H1 (cell line): ENCODE measurements around the gene RAD51B. TPM values are rescaled to one million over a fixed set of nuclear protein-coding genes. Genes with fewer than 3 reads are reported as not detected.

Experiments
- CTCF ChIA-PET: fragments of 300-600 bp; sonication (Branson Sonifier 250); formaldehyde crosslinking; loops from one replicate; lab custom pipeline; 2021; ENCODE audit not compliant: partially characterized antibody; lab: Charles Lee
- POLR2A ChIA-PET: fragments of 300-600 bp; sonication (Branson Sonifier 250); formaldehyde crosslinking; loops from one replicate; lab custom pipeline; 2021; ENCODE audit warnings: inconsistent platforms; ENCODE audit not compliant: partially characterized antibody; lab: Charles Lee
- DNase-seq, 2 experiments: peaks; one replicate each; pipeline versions ENCODE4 v3.0.0 to v3.0.0-alpha.2; 2010 to 2022; ENCODE audit warnings: low spot score in 2 of 2, low read depth in 1 of 2, mixed read lengths in 1 of 2
- FAIRE-seq: peaks from 2 replicates; lab custom pipeline; 2011; peaks lifted over from hg19 to GRCh38; lab: Jason Lieb, UNC
- H2AFZ ChIP-seq: 2 replicates; pipeline ENCODE4 v1.8.1; 2012; ENCODE audit warnings: low read length, inconsistent platforms
- H2AK5ac ChIP-seq: 2 replicates; pipeline ENCODE4 v1.6.1; 2013; ENCODE audit warnings: low read depth, low read length
- H2BK120ac ChIP-seq: replicated peaks from 2 replicates; pipeline ENCODE3; 2013; ENCODE audit warnings: low read depth, low read length, inconsistent platforms
- H2BK12ac ChIP-seq: 2 replicates; pipeline ENCODE4 v1.6.1; 2013; ENCODE audit warnings: low read depth, low read length
- H2BK15ac ChIP-seq: 2 replicates; pipeline ENCODE4 v1.6.1; 2013; ENCODE audit warnings: low read length
- H2BK20ac ChIP-seq: 2 replicates; pipeline ENCODE4 v1.6.1; 2013; ENCODE audit warnings: low read length
- H2BK5ac ChIP-seq: 2 replicates; pipeline ENCODE4 v1.6.1; 2013; ENCODE audit warnings: low read depth, low read length
- H3K14ac ChIP-seq: 2 replicates; pipeline ENCODE4 v1.6.1; 2013; ENCODE audit warnings: inconsistent platforms; ENCODE audit not compliant: insufficient read length
- H3K18ac ChIP-seq: 2 replicates; pipeline ENCODE4 v1.6.1; 2013; ENCODE audit warnings: low read length; ENCODE audit errors: extremely low read depth
- H3K23ac ChIP-seq: 2 replicates; pipeline ENCODE4 v1.6.1; 2013; ENCODE audit warnings: inconsistent platforms; ENCODE audit not compliant: insufficient read length
- H3K23me2 ChIP-seq: 2 replicates; pipeline ENCODE4 v1.6.1; 2013; ENCODE audit warnings: low read depth, low read length
- H3K27ac ChIP-seq: 2 replicates; pipeline ENCODE4 v1.6.1; 2011; ENCODE audit warnings: low read depth, low read length, inconsistent platforms
- H3K27me3 ChIP-seq, 4 experiments: replicated peaks in 1 of 4; 1 replicate in 1 of 4; 2 replicates in 3 of 4; pipeline versions ENCODE4 v1.6.1 to v1.8.1; 2011 to 2013; ENCODE audit warnings: low read length in 3 of 4, mild to moderate bottlenecking in 3 of 4, inconsistent platforms in 2 of 4, mixed read lengths in 2 of 4, moderate library complexity in 1 of 4; ENCODE audit not compliant: control insufficient read depth in 3 of 4, insufficient read depth in 3 of 4; ENCODE audit errors: extremely low read depth in 1 of 4
- H3K36me3 ChIP-seq, 4 experiments: 2 replicates each; pipeline versions ENCODE4 v1.6.1 to v1.8.1; 2011 to 2013; ENCODE audit warnings: mild to moderate bottlenecking in 4 of 4, low read length in 3 of 4, moderate library complexity in 2 of 4, control low read depth in 1 of 4, inconsistent platforms in 1 of 4; ENCODE audit not compliant: insufficient read depth in 4 of 4, control insufficient read depth in 2 of 4
- H3K4ac ChIP-seq: replicated peaks from 2 replicates; pipeline ENCODE3; 2013; ENCODE audit warnings: low read length, low read depth, mixed read lengths, inconsistent platforms; ENCODE audit not compliant: insufficient read length
- H3K4me1 ChIP-seq, 4 experiments: replicated peaks in 1 of 4; 1 replicate in 1 of 4; 2 replicates in 3 of 4; pipeline versions ENCODE4 v1.6.1 to v1.8.1; 2011 to 2013; ENCODE audit warnings: low read length in 3 of 4, inconsistent platforms in 2 of 4, mixed read lengths in 1 of 4; ENCODE audit not compliant: insufficient read depth in 4 of 4, control insufficient read depth in 3 of 4
- H3K4me2 ChIP-seq, 2 experiments: 2 replicates each; pipeline versions ENCODE4 v1.6.1 to v1.8.1; 2011 to 2013; ENCODE audit warnings: low read depth in 2 of 2, low read length in 2 of 2, control low read depth in 1 of 2, inconsistent platforms in 1 of 2, mild to moderate bottlenecking in 1 of 2; ENCODE audit not compliant: insufficient read depth in 1 of 2
- H3K4me3 ChIP-seq, 4 experiments: fragments of 200-600, 300-600 bp in 1 of 4; sonication (generic), shearing (Covaris generic), sonication (Bioruptor Twin) in 1 of 4; 2 replicates each; pipeline versions ENCODE4 v1.5.1 to v1.8.1; 2011 to 2016; ENCODE audit warnings: low read length in 4 of 4, low read depth in 3 of 4, control low read depth in 2 of 4, inconsistent platforms in 2 of 4, mild to moderate bottlenecking in 2 of 4, mixed read lengths in 1 of 4, moderate library complexity in 1 of 4; ENCODE audit not compliant: insufficient read depth in 2 of 4; ENCODE audit errors: extremely low read depth in 1 of 4
- H3K56ac ChIP-seq: replicated peaks from 2 replicates; pipeline ENCODE3; 2013; ENCODE audit warnings: low read depth, mild to moderate bottlenecking, mixed read lengths, low read length, inconsistent platforms; ENCODE audit not compliant: insufficient read length
- H3K79me1 ChIP-seq: 2 replicates; pipeline ENCODE4 v1.6.1; 2013; ENCODE audit warnings: low read depth, low read length, control low read depth
- H3K79me2 ChIP-seq, 2 experiments: 2 replicates each; pipeline versions ENCODE4 v1.6.1 to v1.8.1; 2012 to 2013; ENCODE audit warnings: low read length in 2 of 2, mild to moderate bottlenecking in 2 of 2, inconsistent platforms in 1 of 2; ENCODE audit not compliant: insufficient read depth in 2 of 2, control insufficient read depth in 1 of 2
- H3K9ac ChIP-seq, 4 experiments: replicated peaks in 1 of 4; 1 replicate in 1 of 4; 2 replicates in 3 of 4; pipeline versions ENCODE4 v1.6.1 to v1.8.1; 2011 to 2013; ENCODE audit warnings: low read depth in 3 of 4, low read length in 3 of 4, control low read depth in 2 of 4, mild to moderate bottlenecking in 2 of 4, moderate library complexity in 2 of 4, inconsistent platforms in 1 of 4; ENCODE audit errors: extremely low read depth in 1 of 4
- H3K9me3 ChIP-seq, 2 experiments: 2 replicates each; pipeline versions ENCODE4 v1.6.1 to v1.8.1; 2012 to 2013; ENCODE audit warnings: mild to moderate bottlenecking in 2 of 2, moderate library complexity in 2 of 2, control low read depth in 1 of 2, inconsistent platforms in 1 of 2, low read depth in 1 of 2, low read length in 1 of 2, mixed read lengths in 1 of 2; ENCODE audit not compliant: insufficient read depth in 2 of 2
- H4K20me1 ChIP-seq, 2 experiments: replicated peaks in 1 of 2; 2 replicates each; pipeline versions ENCODE3 to v1.8.1; 2011 to 2013; ENCODE audit warnings: inconsistent platforms in 2 of 2, low read length in 2 of 2, mild to moderate bottlenecking in 1 of 2; ENCODE audit not compliant: insufficient read depth in 2 of 2, control insufficient read depth in 1 of 2
- H4K5ac ChIP-seq: 2 replicates; pipeline ENCODE4 v1.6.1; 2013; ENCODE audit warnings: low read length, low read depth, mixed read lengths, inconsistent platforms; ENCODE audit not compliant: insufficient read length
- H4K8ac ChIP-seq: 2 replicates; pipeline ENCODE4 v1.8.0; 2013; ENCODE audit warnings: mild to moderate bottlenecking, moderate library complexity, low read length, inconsistent platforms; ENCODE audit not compliant: insufficient read depth; ENCODE audit errors: extremely low read depth
- H4K91ac ChIP-seq: replicated peaks from 2 replicates; pipeline ENCODE3; 2013; ENCODE audit warnings: low read length, mixed read lengths, inconsistent platforms; ENCODE audit not compliant: insufficient read length
- FOSL1 ChIP-seq: IDR thresholded peaks from 2 replicates; pipeline ENCODE4 v1.6.1; 2011; ENCODE audit warnings: mild to moderate bottlenecking, low read depth, low read length, moderate library complexity; ENCODE audit not compliant: insufficient read depth
- RFX5 ChIP-seq: IDR thresholded peaks from 2 replicates; pipeline ENCODE4 v1.6.1; 2011; ENCODE audit warnings: low read depth, low read length, improper control_type of control experiment, borderline replicate concordance
- SAP30 ChIP-seq: fragments of 300-600 bp; sonication (generic); IDR thresholded peaks from 2 replicates; pipeline ENCODE4 v1.7.1; 2012; ENCODE audit warnings: low read length, moderate library complexity, mild to moderate bottlenecking, inconsistent platforms; ENCODE audit not compliant: insufficient read depth, insufficient replicate concordance
- SUZ12 ChIP-seq: fragments of 200-600 bp; sonication (generic); IDR thresholded peaks from 2 replicates; pipeline ENCODE4 v1.6.1; 2012; ENCODE audit warnings: mild to moderate bottlenecking, inconsistent platforms, low read length, moderate library complexity, mixed read lengths
- TEAD4 ChIP-seq: IDR thresholded peaks from 2 replicates; pipeline ENCODE4 v1.6.1; 2012; ENCODE audit warnings: low read depth, low read length, inconsistent platforms, mixed read lengths
- WGBS, 2 experiments: shearing (Covaris generic) in 1 of 2; methylation state at CpG; one replicate each; pipeline versions ENCODE4 v1.1.6 to v1.1.7; 2013 to 2015; ENCODE audit warnings: low lambda C conversion rate in 2 of 2, mixed read lengths in 2 of 2, inconsistent platforms in 1 of 2, low coverage in 1 of 2, missing lambda C conversion rate in 1 of 2; ENCODE audit not compliant: insufficient replicate concordance in 2 of 2, insufficient coverage in 1 of 2, insufficient read length in 1 of 2; ENCODE audit errors: extremely low coverage in 1 of 2, missing lambda C conversion rate in 1 of 2; 5-methylcytosine and 5-hydroxymethylcytosine counted together
- polyA plus RNA-seq, 7 experiments: library from polyadenylated mRNA; depleted of rRNA in 3 of 7; stranded (reverse) in 5 of 7; unstranded in 2 of 7; fragments of >200 nt in 5 of 7; fragments of 200-250 nt in 2 of 7; gene quantifications; 1 replicate in 5 of 7; 2 replicates in 1 of 7; 4 replicates in 1 of 7; pipeline versions ENCODE4 v1.2.1 to v1.2.3, GENCODE V29; 2011 to 2013; ENCODE audit warnings: missing spikeins in 2 of 7, mixed read lengths in 2 of 7
- total RNA-seq: library from RNA; stranded (reverse); fragmentation: NEBNext Ultra II Directional; extraction: Animal tissue kit (Norgen Biotek cat#: 25700); gene quantifications from 2 replicates; pipeline ENCODE4 v1.2.1, GENCODE V29; 2021

RAD51B gene
- total and polyA plus RNA-seq, 2 of the 8 experiments (the other 6 are each of a cell fraction or from before 2014, with no cell fraction given): 3.9 to 14.9 TPM

- WGBS, 2 experiments: 96% methylated on average over 1 of the region's 1 CpG; no CpG with 5 or more reads in 1 of the 2 experiments
- H3K56ac ChIP-seq: no peak overlapping the region
- H3K18ac ChIP-seq: no peak overlapping the region
- H3K23me2 ChIP-seq: no peaks in the 10 kb centered on the region; the same call in 1 of the 2 replicates
- H2AFZ ChIP-seq: no peak overlapping the region
- no peak for FAIRE-seq
- no peak overlapping the region for H3K14ac ChIP-seq
- H4K8ac ChIP-seq: no peak overlapping the region
- no peak overlapping the region for H2BK12ac ChIP-seq
- no peak overlapping the region for H3K4me3 ChIP-seq
- DNase-seq: no peak
- H3K9me3 ChIP-seq: no peaks in the 10 kb centered on the region
- no peak overlapping the region for H3K4me2 ChIP-seq
- no peak overlapping the region for H3K9ac ChIP-seq
- no peak overlapping the region for H2BK5ac ChIP-seq
- H4K20me1 ChIP-seq: no peaks in the 10 kb centered on the region
- H3K27me3 ChIP-seq: no peaks in the 10 kb centered on the region
- H2AK5ac ChIP-seq: no peak overlapping the region
- no peak overlapping the region for H3K27ac ChIP-seq
- no peak overlapping the region for H3K23ac ChIP-seq
- H4K5ac ChIP-seq: no peak overlapping the region
- H2BK120ac ChIP-seq: no peak overlapping the region
- H3K36me3 ChIP-seq: no peaks in the 10 kb centered on the region; a peak in 1 of 8 replicates
- H2BK15ac ChIP-seq: no peak overlapping the region
- no peak overlapping the region for H2BK20ac ChIP-seq
- H3K4me1 ChIP-seq: 0 out of 7 replicates have a peak, but pooled peaks cover 0 to 2% (median 0%) of the 10 kb centered on the region in 4 experiments
- no peaks in the 10 kb centered on the region for H3K79me1 ChIP-seq
- H3K79me2 ChIP-seq: no peaks in the 10 kb centered on the region
- ChIA-PET CTCF (interaction anchor here (0.6 to 1.6 kb wide), 3 partner anchors 9 to 314 kb away, joined by 3 to 4 read pairs (median 3); no protein-coding TSS in a partner anchor), POLR2A (interaction anchor here (1.3 kb wide), 1 partner anchor 10 kb away, joined by 3 read pairs; no protein-coding TSS in a partner anchor)
- H4K91ac ChIP-seq: no peak overlapping the region
- H3K4ac ChIP-seq: no peak overlapping the region
- TF ChIP-seq RFX5: no peak
- no peak for TF ChIP-seq TEAD4
- no peak for TF ChIP-seq FOSL1
- TF ChIP-seq SAP30: no peak
- no peak for TF ChIP-seq SUZ12
Observed at GRCh38 chr14:68060198-68060597, 240.6 kb downstream of the RAD51B start.
